HG02870 (cell line): ENCODE results near the gene FKBP11.
"Not testable (repeated sequence)": the region's sequence is repeated elsewhere in the genome, so short reads cannot be mapped to it uniquely, and the experiment has no call there.

Source experiments
- ATAC-seq: cut with Tn5 transposase; IDR thresholded peaks from one replicate; pipeline ENCODE4 v1.9.1; 2021; ENCODE audit warnings: mild to moderate bottlenecking, moderate library complexity; ENCODE audit not compliant: unreplicated experiment

Gene FKBP11

DNA sequence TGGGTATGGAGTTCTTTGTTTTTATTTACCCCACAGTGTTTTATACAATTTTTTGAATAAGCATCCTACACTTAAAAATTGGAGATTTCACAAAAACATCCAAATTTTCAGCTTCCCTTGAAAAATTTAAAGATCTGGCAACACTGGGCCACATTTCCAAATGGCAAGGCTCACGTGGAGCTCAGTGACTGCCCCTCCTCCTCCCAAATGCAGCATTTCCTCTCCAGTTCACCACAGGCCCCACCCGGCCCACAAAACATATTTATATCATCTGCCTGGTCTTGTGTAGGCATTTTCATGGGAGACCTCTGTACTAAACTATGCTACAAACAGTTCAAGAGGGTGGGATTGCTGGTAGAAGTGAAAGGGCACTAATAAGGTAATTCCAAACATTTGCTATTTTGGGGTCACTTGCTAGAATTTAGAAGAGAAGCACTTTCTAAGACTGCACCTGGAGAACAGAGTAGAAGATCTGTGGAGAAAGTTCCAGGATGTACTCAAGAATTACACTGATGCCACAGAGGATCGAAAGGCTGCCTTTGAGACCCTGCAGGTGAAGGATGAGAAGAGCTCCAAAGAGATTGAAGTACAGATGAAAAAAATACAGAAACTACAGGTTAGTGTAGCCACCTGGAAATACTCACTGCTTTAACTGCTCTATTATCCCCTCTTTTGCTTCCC is 7.3 kb downstream of the FKBP11 start:
- no peak for ATAC-seq

- ATAC-seq = no peak
Measured at GRCh38 chr12:48910196-48910595, 15.1 kb downstream of the FKBP11 start.

DNA sequence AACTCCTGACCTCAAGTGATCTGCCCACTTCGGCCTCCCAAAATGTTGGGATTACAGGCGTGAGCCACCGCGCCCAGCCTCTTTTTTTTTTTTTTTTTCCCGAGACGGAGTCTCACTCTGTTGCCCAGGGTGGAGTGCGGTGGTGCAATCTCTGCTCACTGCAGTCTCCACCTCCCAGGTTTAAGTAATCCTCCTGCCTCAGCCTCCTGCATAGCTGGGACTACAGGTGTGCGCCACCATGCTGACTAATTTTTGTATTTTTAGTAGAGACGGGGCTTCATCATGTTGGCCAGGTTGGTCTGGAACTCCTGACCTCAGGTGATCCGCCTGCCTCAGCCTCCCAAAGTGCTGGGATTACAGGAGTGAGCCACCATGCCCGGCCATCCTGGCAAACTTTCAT is 15.6 kb downstream of the FKBP11 start:
- ATAC-seq = not testable (repeated sequence)

DNA sequence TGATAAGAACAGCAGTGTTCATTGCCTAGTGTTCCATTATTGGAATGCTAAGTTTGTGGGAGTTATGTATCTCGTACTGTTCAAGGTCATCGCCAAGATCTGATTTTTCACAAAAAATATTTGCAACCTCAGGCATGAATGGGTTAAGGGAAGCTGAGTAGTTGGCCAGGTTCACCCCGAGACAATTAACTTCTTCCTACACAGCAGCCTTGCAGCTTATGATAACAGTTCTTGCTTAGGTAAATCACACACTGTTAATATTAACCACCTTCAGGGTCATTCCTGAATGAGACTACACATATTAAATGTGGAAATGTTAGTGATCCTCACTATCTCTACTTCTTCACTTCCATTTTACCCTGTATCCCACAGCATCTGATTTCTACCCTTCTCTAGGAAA is 18.0 kb downstream of the FKBP11 start:
- ATAC-seq = no peak

GRCh38 chr12:48903982-48904411 is 21.3 kb downstream of the FKBP11 start:
- ATAC-seq = peak; percentile 78

- no peak for ATAC-seq
Measured at GRCh38 chr12:48903363-48903981, 21.8 kb downstream of the FKBP11 start.

GRCh38 chr12:48901278-48901677 is 24.0 kb downstream of the FKBP11 start:
- ATAC-seq = peak; percentile 63

DNA sequence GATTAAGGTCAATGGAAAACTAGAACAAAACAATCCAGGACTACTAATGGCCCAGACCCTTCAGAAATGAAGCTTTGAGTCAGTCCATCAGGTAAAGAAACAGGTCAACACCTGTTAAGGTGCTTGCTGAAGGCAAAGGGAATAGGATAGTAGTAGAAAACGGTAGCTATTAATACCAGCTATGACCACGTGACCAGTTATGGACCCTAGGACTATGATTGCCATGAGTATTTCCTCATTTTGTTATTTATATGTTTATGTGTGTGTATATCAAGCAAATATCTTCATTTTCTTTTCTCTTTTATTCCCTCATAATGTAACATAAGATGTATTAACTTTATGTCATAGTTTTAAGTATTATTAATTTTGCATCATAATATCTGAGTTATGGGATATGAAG is 25.6 kb downstream of the FKBP11 start:
- no peak for ATAC-seq

- ATAC-seq = no peak
Measured at GRCh38 chr12:48894271-48894670, 31.0 kb downstream of the FKBP11 start.

- ATAC-seq = no peak
Measured at GRCh38 chr12:48890657-48891418, 34.5 kb downstream of the FKBP11 start.

DNA sequence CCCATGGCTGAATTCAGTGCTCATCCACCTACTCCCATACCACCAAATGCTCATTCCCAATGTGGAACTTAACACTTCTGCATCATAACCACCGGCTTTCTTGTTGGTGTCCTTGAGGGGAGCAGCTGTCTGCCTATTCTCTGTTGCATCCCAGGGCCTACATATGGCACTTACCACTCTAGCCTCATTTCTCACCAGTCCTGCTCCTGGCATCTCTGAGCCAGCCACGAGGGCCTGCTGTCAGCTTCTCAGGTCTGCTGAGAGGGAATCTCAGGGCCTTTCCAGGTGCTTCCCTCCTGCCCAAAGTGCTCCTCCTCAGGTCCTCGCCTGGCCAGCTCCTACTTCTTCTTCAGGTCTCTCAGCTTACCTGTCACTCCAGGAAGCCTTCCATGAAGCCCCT is 35.6 kb downstream of the FKBP11 start:
- no peak for ATAC-seq

DNA sequence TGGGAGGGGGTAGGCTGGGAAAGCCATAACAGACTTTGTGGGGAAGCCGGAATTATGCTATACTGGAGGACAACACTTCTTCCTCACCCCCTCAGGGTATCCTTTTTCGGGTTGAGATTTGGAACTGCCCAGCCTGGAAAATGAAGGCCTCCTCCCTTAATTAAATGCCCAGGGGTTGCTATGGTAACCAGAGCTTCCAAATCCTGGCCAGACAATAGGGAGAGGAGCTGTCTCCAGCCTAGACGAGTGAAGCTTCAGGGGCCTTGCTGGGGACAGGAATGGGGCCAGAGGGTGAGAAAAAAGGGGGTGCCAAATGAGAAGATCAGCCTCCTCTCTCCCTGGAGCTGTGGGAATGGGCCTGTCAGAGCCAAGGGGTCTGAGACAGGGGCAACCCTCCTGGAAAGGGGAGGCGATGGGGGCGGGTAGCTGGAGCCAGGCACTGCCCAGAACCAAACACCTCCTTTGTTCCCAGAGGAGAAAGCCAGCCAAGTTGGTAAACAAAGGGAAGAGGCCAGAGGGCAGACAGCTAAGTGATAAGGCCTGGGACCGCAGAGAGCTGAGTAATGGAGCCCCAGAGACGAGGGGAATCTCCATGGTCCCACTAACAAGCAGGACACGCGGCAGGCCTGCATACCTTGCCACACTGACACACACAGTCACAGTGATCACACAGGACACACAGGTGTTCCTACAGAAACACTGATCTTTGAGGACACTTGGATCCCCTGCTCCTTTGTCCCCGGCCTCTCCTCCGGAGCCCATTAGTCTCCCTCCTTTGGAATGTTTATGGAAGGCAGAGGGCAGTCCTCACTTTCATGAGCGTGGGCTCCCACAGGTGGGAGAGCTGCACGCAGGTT is 41.8 kb downstream of the FKBP11 start:
- no peak for ATAC-seq

- no peak for ATAC-seq
Measured at GRCh38 chr12:48882972-48883304, 42.4 kb downstream of the FKBP11 start.

GRCh38 chr12:48882315-48882687 is 43.0 kb downstream of the FKBP11 start:
- ATAC-seq = no peak

DNA sequence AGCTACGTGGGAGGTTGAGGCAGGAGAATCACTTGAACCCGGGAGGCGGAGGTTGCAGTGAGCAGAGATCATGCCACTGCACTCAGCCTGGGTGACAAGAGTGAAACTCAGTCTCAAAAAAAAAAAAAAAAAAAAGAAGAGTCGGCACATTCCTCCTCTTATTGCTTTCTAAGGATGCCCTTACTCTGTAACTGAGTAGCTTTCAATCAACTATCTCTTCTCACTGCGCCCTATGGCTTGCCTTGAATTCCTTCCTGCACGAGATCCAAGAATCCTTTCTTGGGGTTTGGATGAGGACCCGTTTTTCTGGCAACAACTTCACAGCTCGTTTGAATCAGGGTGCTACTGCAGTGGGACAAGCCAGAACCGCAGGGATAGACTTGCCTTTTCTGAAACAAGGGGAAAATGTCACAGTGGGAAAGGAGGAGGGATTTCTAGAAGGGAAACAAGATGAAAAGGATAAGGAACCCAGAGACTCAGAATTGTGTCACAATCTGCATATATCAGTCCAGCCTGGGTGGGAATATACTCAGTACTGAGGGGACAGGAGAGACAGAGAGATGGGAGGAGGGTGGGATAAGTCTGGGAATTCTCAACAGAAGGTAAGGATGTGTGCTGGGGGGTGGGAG is 43.5 kb downstream of the FKBP11 start:
- no peak for ATAC-seq

DNA sequence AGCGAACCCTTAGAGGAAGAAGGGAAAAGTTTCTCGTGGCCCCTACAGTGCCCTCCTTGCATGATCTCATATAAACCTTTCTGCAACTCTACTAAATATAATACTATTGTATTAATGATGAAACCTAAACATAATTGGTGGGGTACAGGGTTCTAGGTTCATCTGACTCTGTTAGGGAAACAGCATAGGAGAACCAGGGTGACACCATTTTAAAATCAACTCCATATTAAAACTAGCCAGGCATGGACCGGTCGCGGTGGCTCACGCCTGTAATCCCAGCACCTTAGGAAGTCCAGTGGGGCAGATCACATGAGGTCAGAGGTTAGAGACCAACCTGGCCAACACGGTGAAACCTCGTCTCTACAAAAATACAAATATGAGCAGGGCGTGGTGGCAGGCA is 44.6 kb downstream of the FKBP11 start:
- ATAC-seq = no peak

DNA sequence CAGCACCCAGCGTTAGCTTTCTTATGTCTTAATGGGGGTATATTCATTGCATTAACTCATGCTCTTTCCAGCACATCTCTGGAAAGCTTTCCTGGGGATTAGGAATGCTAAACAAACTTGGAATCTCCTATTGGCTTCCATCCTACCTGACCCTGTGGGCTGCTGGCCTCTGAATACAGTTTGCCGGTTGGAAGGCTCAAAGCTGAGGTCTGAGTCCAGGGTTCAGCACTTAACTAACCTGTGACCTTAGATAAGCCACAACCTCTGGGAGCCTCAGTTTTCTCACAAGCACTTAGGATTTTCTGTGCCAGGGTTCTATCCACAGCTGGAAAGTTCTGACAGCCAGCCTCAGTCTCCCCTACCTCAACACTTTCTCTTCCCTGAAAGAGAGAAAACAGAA is 46.7 kb downstream of the FKBP11 start:
- no peak for ATAC-seq

GRCh38 chr12:48875944-48876515 is 49.3 kb downstream of the FKBP11 start:
- no peak for ATAC-seq

- ATAC-seq = not testable (repeated sequence)
Measured at GRCh38 chr12:48873534-48873933, 51.8 kb downstream of the FKBP11 start.

DNA sequence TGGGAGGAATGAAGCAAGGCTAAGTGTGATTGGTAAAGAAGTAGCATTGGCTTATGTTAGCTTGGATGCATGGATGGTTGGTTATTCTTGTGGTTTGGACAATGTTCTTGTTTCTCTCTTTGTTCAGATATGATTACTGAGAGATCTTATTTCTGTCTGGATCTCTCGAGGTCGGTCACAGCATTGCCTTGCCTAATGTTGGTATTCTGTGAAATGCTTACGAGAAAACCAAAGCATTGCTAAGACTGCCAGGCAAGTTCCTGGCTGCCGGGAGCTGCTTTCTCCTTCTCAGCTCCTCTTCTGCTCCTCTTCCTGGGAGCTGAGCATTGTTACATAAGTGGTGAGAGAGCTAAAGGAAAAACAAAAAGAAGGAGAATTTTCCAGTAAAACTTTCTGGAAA is 52.2 kb downstream of the FKBP11 start:
- ATAC-seq = no peak
